ENCODE measurements around the gene PRIMA1.

PRIMA1 gene

DNA sequence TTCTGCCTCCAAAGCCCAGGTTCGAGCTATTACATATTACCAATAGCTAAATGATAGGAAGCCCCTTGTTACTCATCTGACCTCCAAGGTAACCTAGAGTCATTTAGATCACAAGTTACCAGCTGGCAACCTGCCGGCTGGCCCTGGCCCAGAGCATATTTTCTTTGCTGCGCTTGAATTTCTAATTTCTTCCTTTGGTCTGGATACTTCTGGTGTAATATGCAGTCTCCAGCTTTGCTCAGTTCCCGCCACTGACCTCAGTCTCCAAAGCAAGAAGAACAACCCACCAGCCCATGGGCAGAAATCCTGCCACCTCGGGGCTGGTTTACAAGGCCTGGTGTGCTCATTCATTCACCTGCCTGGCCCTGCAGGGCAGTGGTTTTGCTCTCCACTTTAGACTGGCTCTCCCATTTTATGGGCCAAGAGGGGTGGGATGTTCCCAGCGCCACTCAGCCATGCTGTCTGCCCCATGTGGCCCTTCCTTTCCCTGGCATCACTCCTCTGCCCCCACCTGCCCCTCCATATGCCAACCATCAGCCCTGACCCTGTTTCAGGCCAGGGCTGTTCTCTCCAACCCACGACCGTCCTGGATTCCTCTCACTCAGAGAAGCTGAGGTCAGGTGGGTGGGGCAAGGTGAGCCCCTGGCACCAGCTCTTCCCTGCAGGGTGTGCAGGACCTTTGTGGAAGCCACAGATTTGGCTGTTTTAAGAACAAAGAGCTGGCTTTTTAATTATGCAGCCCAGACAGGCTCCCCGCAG, 76.0 kb downstream of the PRIMA1 start:
- DNase-seq (ENCODE audit: low spot score), result no peak

DNA sequence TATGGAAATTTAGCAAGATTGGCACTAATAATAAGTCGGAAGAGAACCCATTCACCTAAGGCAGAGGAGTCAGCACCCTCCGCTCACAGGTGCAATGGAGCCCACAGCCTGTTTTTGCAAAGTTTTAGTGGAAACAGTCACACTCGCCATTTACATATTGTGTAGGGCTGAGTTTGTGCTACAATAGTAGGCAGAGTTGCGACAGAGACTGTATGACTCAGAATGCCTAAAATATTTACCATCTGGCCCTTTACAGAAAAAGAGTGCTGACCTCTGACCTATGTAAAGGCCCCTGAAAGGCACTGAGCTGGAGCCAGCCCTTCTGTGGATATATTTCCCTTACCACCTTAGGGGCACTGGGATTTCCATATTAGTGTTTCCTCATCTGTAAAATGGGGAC, 79.0 kb downstream of the PRIMA1 start:
- no peak for DNase-seq (ENCODE audit: low spot score)

DNA sequence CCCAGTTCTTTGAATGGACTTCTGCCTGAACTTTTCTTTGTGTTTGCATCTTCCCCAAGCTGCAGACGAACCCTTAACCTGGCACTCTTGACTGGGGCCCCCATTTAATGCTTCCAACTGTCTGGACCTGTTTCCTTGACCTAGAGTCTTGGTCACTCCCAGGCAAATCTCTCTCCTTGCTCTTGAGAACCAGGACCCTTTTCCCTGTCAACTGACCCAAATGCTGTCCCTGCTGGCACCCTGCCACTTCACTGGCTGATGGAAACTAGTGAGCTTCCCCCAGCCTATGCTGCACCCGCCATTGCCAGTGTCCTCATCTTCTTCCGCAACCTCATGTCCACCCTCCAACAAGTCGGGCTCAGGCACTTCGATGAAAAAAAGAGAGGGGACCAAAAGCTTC, 79.5 kb downstream of the PRIMA1 start:
- DNase-seq (ENCODE audit: low spot score), result no peak

DNA sequence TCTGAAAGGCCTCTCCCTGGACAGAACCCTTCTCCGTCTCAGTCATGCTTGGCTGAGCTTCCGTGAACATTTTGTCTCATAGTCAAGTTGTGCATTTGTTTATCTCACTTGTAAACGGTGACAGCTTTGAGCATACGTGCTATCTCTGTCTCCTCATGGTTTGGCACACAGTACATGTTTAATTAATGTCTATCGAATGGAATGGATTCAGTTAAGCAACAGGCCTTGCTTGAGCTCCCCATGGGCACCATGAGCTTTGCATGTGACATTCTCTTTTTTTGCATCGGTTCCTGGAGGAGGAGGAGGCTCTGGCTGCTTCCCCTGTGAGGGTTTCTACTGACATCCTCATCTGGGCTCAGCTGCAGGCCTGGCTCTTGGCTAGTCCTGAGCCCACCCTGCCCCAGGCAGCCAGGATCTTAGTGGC, 80.0 kb downstream of the PRIMA1 start:
- DNase-seq (ENCODE audit: low spot score), result no peak

DNA sequence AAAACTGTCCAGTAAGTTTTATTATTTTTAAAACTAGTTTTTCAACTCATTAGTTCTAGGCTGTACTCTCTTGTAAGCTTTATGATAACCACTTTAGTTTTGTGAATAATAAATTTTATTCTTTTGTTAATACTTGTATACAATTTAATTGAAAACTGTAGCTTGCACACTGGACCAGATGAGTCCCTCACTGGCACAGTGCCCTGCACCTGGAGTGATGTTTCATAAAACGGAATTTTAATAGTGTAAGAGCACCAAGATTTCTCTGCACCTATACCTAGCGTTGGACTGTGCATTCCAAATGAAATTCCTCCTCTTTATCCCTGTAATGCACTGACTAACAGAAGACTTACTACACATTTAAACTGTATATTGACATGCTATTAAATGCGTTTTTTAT, 80.8 kb downstream of the PRIMA1 start:
- no peak for DNase-seq (ENCODE audit: low spot score)

DNA sequence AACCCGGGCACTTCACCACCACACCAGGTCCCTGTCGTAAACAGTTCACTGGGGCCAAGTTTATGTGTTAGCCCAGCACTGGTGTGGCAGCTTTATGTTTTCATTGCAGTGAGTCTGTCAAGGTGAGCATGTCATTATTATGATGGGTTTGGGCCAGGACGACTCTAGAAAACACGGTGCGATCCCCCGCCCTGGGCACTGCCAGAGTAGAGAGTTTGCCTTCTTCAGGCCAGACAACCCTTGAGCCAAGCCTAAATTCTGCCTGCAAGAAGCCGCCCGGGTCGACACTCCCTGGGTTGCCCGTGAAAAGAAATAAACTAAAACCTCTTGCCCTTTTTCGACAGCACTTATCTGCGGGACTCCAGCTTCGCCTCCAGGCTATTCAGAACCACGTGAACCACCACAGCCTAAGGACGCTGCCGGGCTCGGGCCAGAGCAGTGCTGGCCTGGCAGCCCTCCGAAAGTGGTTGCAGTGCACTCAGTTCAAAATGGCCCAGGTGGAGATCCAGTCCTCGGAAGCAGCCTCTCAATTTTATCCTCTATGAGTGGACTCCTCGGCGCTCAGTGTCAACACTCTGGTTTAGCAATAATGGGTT, 81.8 kb downstream of the PRIMA1 start:
- DNase-seq (ENCODE audit: low spot score), result no peak

DNA sequence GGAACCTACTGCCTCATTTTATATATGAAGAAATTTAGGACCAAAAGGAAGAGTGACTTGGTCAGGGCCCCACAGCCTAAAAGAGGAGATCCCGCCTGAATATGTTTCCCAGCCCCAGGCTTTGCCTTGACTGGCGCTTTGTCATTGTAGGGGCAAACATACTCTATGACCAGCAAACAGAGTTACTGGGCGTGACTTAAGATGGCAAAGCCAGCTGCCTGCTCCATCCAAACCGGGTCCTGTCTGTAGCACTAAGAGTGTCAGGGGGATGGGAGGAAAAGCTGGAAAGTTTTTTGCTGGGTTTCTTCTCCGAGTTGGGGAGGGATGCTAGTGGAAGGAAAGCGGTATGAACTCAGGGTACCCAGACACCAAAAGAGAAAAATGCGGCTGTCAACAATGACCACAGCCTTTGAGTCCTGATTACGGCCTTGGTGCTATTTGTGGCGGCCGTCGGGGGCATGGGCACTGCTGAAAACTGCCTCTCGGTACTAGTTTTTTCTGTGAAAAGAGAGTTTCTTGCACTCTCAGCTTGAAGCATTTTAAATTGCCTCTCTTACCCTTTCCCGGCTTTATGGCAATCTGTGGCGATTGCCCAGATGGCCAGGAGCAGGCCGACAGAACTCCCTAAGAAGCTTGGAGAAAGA, 82.7 kb downstream of the PRIMA1 start:
- DNase-seq (ENCODE audit: low spot score), result no peak

DNA sequence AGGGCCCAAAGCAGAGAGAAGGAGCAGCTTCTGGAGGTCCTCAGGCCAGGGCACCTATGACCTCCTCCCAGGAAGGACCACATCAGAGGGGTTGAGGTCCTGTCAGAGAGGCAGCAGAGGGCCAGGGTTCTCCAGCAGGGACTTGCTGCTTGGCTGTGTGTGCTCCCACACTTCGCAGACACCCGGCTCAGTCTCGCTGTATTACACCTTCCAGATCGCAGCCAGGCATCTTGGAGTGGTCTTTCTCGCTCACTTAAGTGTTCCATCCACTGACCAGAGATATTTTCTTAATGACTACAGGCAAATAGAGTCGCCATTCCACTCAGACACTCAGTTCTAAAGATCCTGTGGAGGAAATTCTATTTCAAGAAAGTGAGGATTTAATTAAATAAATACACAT, 84.3 kb downstream of the PRIMA1 start:
- no peak for DNase-seq (ENCODE audit: low spot score)

DNA sequence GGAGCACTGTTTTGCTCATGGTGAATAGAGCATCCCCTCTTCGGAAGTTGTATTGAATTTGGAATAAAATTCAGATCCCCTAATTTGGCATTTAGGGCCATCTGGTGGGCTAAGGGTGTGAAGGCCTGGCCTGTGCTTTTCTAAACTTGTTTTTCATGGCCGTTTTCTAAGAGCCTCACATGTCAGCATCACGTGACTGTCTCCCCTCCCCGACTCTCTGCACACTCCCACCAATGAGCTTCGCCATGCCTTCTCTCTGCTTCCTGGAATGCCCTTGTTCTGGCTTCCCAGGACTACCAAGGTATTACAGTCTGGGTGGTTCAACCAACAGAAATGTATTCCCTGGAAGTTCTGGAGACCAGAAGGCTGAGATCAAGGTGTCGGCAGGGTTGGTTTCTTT, 85.3 kb downstream of the PRIMA1 start:
- no peak for DNase-seq (ENCODE audit: low spot score)

DNA sequence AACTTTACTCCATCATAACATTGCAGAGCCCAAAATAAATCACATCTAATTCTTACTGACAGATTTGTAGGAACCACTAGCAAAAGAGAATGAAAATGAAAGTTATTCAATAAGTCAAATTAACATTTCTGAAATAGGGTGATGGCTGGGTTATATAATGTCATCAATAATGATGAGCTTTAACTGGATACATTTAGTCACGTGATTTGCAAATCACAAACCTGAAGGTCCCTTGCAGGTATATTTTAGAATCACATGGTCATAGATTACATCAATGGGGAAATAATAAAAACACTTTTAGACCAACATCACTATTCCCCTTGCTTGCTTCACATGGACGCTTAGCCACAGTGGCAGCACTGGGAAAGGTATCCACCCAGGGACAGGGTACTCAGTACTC, 86.7 kb downstream of the PRIMA1 start:
- no peak for DNase-seq (ENCODE audit: low spot score)

DNA sequence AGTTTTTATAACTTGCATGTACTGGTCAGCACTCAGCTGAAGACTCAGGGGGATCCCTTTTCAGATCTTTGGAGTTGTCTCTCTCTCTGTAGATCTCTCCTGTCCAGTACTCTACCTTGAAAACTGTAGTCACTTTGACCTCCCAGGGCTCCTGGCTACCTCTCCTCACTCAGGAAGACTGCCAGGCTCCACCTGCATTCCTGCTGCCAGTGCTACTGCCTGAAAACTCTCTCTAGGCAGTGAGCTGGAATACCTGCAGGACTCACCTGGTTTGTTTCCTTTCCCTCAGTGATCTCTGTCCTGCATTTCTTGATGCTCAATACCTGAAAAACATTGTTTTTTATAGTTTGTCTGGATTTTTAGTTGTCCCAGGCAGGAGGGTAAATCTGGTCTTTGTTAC, 87.4 kb downstream of the PRIMA1 start:
- no peak for DNase-seq (ENCODE audit: low spot score)

DNA sequence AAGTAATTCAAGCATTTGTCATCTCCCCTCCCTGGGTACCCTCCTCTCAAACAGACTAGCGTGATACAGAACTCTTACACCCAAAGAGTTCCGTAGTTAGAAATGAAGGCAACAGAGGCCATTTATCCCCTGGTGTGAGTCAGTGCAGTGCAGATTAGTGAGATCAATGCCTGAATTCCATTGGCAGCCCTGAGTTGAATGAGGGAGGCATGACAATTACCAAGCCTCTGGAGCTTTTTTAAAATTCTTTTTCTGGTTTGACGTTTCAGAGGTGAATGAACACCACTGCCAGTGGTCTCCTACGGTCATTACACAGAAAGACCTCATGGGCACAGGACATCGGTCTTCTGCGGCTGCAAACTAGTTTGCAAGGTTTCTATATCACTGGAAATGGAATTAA, 94.4 kb downstream of the PRIMA1 start:
- DNase-seq (ENCODE audit: low spot score), result no peak

DNA sequence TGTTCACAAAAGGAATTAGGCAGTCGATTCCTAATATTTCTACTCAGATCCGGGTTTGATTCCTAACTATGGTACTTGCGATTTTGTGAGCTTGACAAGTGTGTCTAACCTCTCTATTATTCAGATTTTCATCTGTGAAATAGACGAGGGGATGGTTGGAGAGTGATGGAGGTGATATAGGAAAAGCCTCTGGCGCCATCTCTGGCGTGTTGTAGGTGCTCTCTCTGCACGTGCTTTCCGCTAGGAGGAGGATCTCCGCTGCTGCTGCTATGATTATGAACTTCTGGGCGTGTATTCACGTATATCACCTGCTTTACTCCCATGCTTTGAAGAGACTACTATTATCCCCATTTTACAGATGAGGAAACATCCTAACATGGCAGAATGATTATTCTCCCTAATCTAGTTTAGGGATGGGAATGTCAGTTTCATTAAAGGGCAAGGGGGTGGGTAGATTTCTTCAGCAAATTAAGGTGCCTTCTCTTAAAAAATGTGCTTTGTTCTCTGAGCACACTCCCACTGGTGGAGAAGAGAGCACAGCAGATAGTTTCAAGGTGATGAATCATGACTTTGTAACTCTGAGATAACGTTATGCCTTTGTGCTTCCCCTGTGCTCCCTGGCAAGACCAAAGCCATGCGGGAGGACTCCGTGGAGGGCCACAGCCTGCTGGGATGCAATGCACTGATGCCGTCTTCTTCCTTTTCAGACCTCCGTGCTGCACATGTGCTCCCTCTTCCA, 97.1 kb downstream of the PRIMA1 start:
- DNase-seq (ENCODE audit: low spot score), result no peak

DNA sequence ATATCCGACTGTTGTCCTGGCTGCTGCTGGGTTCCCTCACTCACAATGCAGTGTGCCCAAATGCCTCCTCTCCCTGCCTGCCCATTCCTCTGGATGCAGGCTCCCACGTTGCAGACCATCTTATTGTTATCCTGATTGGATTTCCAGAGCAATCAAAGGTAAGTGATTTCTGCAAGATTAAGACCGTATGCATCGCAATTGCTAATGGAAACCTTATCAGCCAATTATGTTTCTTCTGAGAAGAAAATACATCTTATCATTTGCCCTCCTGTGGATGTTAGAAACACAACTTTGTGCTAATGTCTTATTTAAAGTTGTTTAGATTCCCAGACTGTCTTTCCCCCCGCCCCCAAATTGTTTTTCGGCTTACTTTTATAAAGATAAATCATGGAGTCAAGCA, 98.1 kb downstream of the PRIMA1 start:
- DNase-seq (ENCODE audit: low spot score), result no peak

DNA sequence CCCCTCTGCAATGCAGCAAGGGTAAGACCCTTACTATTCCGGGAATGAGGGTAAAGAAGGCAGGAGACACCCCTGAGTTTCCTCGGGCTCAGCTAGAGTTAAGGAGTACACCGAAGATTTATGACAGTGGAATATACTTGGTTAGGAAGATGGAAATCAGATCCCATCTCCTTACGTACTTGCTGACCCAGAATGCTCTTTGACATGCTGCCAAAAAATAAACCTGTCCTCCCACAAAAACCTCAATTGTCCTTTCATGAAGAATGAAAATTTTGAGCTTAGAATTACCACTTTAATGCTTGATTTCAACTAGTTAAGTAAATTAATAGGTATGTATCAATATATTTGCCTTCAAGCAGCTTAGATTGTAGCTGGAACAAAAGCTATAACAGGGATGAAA, 99.5 kb downstream of the PRIMA1 start:
- DNase-seq (ENCODE audit: low spot score), result no peak

DNA sequence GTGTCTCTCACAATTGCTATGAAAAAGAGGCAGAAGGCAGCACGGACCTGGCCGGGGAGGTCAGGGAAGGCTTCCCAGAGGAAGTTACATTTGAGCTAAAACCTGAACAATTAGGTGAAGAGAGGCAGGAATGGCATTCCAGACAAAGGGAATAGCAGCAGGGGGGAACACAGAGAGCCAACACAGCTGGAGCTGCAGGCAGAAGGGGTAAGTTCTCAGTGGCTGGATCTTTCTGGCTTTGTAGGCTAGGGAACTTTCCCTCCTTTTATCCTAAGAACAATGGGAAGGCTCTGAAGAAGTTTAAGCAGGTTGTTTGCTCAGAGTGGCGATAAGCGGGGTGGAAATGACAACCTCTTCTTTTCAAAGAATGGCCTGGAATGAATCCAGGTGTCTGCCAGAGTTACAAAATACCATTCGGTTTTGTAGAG, 100.0 kb downstream of the PRIMA1 start:
- no peak for DNase-seq (ENCODE audit: low spot score)

DNA sequence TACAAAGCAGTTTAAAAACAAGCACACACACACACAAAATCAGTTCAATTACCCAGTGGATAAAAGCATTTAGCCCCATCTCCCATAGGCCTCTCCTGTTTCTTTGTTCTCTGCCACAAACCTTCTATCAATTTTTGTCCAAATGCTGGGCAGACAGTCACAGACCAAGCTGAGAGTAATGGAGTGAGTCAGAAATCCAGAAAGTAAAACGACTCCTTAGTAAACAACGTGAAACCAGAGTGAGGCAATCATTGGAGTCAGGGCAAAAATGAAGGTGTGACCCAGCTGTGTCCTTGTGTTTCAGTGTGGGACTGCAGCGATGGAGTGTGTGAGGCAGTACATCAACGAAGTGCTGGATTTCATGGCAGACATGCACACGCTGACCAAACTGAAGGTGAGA, 102.0 kb downstream of the PRIMA1 start:
- DNase-seq (ENCODE audit: low spot score), result no peak

DNA sequence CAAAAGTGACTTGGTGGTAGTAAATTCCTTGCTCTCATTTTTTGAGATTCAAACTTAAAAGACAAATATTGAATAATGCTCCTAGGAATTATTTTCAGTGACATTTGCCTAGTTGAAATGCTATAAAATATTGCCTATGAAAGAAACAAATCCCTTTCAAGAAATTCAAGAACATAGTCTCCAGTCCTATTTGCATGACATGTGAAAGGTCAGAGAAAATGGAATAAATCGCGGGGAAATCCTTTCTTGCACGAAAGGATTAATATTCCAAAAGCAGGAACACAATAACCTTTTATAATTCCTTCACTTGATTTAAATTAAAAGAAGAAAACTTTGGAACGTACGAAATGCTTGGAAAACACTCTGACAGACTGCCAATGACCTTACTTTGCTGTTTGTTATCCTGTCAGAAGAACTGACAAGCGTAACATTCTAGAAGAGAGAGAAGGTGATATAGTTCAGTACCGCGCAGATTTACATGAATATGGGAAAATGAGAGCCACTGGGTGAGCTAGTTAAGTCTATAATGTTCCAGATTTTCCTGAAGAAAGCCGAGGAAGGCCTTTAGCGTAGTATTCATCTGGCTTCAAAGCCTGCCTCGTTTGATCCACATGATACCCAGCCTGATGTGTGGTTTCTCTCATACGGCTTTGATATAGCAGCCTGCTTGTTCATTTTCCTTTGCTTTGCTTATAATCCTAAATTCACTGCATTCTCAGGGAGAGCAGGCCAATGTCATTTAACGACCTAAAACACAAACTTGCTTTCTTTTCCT, 103.0 kb downstream of the PRIMA1 start:
- no peak for DNase-seq (ENCODE audit: low spot score)

DNA sequence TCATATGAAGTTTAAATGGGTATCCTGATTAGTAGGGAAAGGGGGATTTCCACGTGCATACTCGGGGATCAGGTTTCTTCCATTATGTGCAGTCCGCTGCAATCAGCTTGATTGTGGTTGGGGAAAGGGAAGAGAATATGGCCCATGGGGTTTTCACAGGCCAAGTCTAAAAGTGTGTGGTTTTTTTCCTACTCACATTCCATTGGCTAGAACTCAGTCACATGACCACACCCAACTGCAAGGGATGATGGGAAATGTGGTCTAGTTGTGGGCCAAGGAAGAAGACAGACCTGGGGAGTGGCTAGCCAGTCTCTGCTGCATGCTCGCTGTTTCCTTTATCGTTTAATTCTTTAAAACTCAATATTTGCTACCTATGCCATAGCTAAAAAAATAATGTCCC, 105.1 kb downstream of the PRIMA1 start:
- DNase-seq (ENCODE audit: low spot score), result no peak

DNA sequence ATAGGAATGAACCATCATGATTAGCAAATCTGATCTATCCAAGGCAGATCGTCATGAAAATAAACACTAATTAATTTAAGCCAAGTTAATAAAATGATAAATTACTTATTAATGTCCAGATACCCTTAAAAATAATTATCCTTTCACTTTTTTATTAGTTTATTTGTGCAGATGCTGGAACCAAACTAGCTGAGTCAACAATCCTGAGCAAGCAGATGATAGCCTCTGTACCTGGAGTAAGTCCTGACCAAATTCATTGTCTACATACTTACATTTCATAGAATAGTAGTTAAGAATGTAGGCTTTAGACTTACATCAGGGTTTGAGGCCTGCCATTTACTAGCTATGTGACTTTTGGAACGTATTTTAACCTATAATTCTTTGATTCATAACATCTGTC, 105.8 kb downstream of the PRIMA1 start:
- no peak for DNase-seq (ENCODE audit: low spot score)

DNA sequence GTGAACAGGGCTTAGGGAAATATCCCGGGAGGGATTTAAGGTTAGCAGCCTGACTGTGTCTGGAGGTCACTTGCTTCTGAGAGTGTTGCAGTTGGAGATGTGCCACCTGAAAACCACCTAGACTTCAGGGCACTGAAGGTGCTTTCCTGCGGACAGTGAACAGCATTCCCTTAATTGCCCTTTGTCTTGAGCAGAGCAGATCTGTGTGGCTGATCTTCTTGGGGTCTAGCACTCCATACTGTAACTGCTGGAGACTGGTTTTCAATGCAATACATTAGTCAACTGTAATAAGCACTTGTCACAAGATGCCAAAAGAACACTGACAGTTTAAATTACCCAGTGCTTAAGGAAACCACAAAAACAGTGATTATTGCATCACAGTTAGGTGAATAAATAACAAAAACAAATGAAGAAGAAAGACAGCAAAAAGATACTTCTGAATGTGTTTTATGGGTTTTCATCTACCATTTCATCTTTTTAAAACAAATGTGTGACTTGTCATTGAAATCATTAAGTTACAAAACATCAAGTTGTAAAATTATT, 111.8 kb downstream of the PRIMA1 start:
- DNase-seq (ENCODE audit: low spot score), result no peak

DNA sequence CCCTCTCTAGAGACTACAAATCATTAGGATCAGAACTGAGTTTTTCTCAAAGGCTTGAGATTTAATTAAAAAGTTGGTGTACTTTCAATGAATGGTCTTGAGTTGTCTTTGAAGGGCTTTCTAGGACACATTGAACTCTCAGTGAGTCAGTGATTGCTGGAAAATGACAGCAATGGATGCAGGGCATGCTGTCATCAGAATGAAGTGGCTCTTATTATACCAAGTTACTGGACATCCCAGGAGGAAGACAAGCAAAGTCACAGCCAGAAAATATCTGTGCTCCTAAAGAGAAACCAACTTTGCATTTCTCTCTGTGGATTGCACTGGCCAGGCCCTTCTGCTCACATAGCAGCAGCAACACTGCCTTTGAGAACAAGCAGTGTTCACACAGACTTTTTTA, 112.6 kb downstream of the PRIMA1 start:
- DNase-seq (ENCODE audit: low spot score), result no peak

Data from kidney capillary endothelial cell (primary cell).